Mammary microvascular endothelial cell (primary cell): ENCODE measurements around the gene OR8U1. TPM values are rescaled to one million over a fixed set of nuclear protein-coding genes. Genes with fewer than 3 reads are reported as not detected.

Experiments
- total RNA-seq: library from RNA; depleted of rRNA; stranded (reverse); fragments of >200 nt; gene quantifications from 2 replicates; pipeline ENCODE4 v1.2.3, GENCODE V29; 2015

The OR8U1 gene
- not detected in 2 replicates for total RNA-seq

DNA sequence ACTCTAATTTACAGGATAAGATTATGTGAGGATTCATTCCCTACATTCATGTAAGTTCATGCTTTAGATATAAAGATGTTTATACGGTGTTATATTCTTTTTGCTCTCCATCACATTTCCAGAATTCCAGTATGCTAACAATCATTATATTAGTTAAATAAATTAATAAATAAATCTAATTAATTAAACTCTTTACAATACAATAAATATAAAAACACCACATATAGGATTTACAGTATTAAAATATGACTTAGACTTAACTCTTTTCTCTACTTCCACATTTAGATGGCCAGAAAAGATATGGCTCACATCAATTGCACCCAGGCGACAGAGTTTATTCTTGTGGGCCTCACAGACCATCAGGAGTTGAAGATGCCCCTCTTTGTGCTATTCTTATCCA lies at the start of gene OR8U1:
Gene OR8U1 (plus strand): TSS at position 301 of the 400 bp plus-strand sequence. CDS start 0 bp downstream, at position 301.

DNA sequence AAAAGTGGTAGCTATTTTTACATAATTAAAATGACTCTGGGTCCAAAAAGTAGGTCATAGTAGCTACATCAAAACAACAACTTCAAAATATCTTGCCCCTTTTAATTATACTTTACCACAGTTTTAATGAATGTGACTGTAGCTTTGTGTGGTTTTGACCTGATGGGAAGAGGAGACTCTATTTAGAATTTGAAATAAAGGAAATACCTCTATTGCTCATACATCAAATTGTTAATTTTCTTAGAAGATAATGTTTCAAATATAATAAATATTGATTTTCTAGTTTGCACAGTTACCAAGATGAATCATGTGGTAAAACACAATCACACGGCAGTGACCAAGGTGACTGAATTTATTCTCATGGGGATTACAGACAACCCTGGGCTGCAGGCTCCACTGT lies 29.7 kb upstream of the OR8U1 start, which contains the start of gene OR8K1:
Gene OR8K1 (plus strand): TSS at position 301 of the 400 bp plus-strand sequence. CDS start 0 bp downstream, at position 301.

DNA sequence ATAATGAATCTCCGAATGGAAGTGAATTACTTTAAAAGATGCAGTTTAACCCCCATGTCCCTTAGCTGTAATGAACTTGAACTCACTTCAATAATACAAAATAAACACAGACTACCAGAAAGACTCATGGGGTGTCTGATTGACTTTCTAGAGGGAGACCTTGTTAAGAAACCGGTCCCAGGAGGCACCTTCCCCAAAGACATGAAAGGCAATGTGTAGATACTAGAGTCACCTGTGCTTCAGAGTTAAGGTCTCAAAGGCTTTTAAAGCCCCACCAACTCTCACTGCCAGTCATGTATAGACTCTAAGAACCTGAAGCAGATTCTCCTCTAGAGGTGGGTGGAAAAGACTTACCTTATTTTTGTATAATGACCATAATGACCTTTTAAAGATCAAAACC lies 21.4 kb upstream of the OR8U1 start, which contains the start of gene OR8J1:
Gene OR8J1 (plus strand): TSS at position 301 of the 400 bp plus-strand sequence. CDS start 5,956 bp downstream, outside the sequence.

DNA sequence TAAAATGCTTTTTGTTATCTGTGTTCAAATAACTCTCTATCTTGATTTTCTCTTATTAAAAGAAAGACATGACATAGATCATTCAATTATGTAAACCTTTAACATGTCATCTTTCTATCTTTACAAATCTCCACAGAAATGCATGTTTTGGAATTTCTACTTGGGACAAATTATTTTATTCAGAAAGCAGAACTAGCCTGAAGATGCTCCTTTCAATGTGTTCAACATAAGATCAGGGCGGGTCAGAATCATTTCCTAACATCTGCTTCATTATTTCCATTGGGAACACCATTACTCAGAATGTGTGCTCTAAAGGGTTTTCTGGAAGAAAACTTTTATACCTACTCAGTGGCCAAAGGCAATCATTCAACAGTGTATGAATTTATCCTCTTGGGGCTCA lies 37.0 kb downstream of the OR8U1 start, which contains the start of gene OR5AL1:
Gene OR5AL1 (plus strand): TSS at position 301 of the 400 bp plus-strand sequence.

Other genes with a start within 250 kb of the OR8U1 start
- gene OR8J3, start 235.4 kb upstream of the OR8U1 start, total RNA-seq, result not detected in 2 replicates
- gene OR8K5, start 215.3 kb upstream of the OR8U1 start, total RNA-seq, result not detected in 2 replicates
- gene OR5J2, start 199.0 kb upstream of the OR8U1 start, total RNA-seq, result not detected in 2 replicates
- not detected in 2 replicates for gene OR5T2, start 141.4 kb upstream of the OR8U1 start, total RNA-seq
- not detected in 2 replicates for gene OR5T3, start 123.4 kb upstream of the OR8U1 start, total RNA-seq
- gene OR5T1, start 101.5 kb upstream of the OR8U1 start, total RNA-seq, result not detected in 2 replicates
- not detected in 2 replicates for gene OR8H1, start 83.4 kb upstream of the OR8U1 start, total RNA-seq
- not detected in 2 replicates for gene OR8K3, start 60.5 kb upstream of the OR8U1 start, total RNA-seq
- not detected in 2 replicates for gene OR8K1, start 29.6 kb upstream of the OR8U1 start, total RNA-seq
- not detected in 2 replicates for gene OR8J1, start 21.3 kb upstream of the OR8U1 start, total RNA-seq
- gene OR5AL1, start 37.1 kb downstream of the OR8U1 start, total RNA-seq, result not detected in 2 replicates
- not detected in 2 replicates for gene OR5M3, start 97.7 kb downstream of the OR8U1 start, total RNA-seq
- not detected in 2 replicates for gene OR5M8, start 115.7 kb downstream of the OR8U1 start, total RNA-seq
- not detected in 2 replicates for gene OR5M11, start 167.6 kb downstream of the OR8U1 start, total RNA-seq
- not detected in 2 replicates for gene OR5M10, start 202.1 kb downstream of the OR8U1 start, total RNA-seq
- not detected in 2 replicates for gene OR5M1, start 239.2 kb downstream of the OR8U1 start, total RNA-seq